NCI-H2171 treated with DMSO at 0.1 percent for 48 hours (cell line): ENCODE data around the gene FAM13A.
A peak's percentile ranks its signal among the peaks of the same experiment; 100 is the strongest.
"Not testable (repeated sequence)": the region's sequence is repeated elsewhere in the genome, so short reads cannot be mapped to it uniquely, and the experiment has no call there.

Experiments
- DNase-seq: peaks from one replicate; lab custom pipeline; 2025; lab: John Stamatoyannopoulos, UW

FAM13A gene

GRCh38 chr4:88897752-88898151 lies 159.2 kb downstream of the FAM13A start:
- no peak for DNase-seq

DNA sequence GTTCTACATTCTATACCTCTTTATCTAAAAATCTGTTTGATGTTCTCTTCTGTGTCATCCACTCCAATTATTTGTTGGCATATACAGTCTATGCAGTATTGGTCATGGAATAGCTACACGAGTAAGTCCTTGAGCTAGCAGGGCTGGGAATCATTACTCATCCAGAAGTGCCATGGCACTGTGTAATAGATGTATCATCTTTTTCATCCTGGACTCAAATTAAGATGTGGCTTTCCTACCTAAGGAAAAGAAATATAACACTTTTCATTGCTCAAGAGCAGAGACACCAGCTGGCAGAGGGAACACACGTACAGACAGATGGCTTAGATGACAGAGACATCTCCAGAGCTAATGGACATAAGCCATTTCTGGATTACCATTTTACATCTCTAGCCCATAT lies 159.8 kb downstream of the FAM13A start:
- DNase-seq = peak; percentile 52

GRCh38 chr4:88893961-88894360 lies 163.0 kb downstream of the FAM13A start:
- DNase-seq = no peak

- no peak for DNase-seq
Measured at GRCh38 chr4:88892646-88893045, 164.3 kb downstream of the FAM13A start.

- DNase-seq = no peak
Measured at GRCh38 chr4:88891636-88892035, 165.3 kb downstream of the FAM13A start.

GRCh38 chr4:88887409-88887808 lies 169.6 kb downstream of the FAM13A start:
- DNase-seq = not testable (repeated sequence)

- DNase-seq = no peak
Measured at GRCh38 chr4:88881227-88881569, 175.8 kb downstream of the FAM13A start.

DNA sequence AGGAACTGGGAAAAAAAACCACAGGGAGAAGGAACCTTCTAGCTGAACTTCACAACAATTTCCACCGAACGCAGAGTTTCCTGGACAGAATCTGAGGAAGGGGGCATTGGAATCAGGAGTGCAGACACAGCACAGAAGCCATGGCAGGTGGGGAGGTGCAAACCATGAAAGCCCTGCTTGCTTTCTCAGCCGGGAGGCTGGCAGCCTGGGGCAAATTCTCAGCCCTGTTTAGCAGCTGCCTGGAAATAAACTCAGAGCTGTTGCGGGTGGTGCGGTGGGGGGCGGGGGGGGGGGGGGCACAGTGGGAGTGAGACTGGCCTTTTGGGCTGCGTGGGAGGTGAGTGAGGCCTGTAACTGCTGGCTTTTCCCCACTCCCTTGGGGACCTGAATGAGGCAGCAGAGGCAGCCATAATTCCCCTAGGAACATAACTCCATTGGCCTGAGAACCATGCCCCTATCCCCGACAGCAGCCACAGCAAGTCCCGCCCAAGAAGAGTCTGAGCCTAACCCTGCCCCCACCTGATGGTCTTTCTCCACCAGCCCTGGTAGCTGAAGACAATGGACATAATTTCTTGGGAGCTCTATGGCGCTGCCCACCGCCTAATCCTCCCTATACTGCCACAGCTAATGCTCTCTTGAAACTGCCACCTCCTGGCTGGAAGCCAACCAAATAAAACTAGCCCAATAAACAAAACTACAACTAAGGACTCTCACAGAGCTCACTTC lies 176.3 kb downstream of the FAM13A start:
- no peak for DNase-seq

- DNase-seq = no peak
Measured at GRCh38 chr4:88879991-88880390, 177.0 kb downstream of the FAM13A start.

- DNase-seq = no peak
Measured at GRCh38 chr4:88878642-88879041, 178.3 kb downstream of the FAM13A start.

DNA sequence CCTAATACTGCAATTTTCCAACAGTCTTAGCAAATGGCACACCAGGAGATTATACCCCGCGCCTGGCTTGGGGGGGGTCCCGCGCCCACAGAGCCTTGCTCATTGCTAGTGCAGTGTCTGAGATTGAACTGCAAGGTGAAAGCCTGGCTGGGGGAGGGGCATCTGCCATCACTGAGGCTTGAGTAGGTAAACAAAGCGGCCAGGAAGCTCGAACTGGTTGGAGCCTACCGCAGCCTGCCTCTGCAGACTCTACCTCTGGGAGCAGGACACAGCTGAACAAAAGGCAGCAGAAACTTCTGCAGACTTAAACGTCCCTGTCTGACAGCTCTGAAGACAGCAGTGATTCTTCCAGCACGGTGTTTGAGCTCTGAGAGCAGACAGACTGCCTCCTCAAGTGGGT lies 186.6 kb downstream of the FAM13A start:
- DNase-seq = no peak

DNA sequence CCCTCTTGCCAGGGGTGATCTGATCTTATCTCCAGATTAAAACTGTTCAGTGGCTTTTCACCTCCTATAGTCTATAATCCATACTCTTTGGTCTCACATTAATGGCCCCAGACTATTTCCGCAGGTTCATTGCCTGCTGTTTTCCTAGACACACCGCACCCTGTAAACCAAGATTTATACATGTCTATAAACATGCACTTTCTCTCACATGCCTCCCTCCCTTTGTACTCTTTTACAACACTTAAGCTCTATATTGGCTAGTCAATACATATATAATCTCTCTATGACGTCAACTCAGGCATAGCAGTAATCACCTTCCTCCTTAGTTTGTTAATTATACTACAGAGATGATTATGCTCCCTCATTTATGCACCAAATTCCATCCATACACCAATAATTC lies 188.5 kb downstream of the FAM13A start:
- no peak for DNase-seq

- DNase-seq = peak; percentile 68
Measured at GRCh38 chr4:88866862-88867550, 190.0 kb downstream of the FAM13A start.

DNA sequence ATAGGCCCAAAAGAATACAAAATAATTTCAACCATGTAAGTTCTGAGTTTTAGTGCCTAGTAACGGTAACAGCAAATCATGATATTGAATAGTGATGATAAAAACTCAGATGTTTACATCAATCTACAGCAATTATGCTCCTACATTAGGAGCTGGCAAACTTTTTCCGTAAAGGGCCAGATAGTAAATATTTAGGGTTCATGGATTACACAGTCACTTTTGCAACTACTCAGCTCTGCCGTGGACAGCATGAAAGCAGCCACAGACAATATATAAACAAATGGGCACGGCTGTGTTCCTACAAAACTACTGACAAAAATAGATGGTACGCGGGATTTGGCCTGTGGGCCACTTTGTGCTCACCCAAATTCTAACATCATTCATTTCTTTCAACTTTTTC lies 191.5 kb downstream of the FAM13A start:
- DNase-seq = no peak

DNA sequence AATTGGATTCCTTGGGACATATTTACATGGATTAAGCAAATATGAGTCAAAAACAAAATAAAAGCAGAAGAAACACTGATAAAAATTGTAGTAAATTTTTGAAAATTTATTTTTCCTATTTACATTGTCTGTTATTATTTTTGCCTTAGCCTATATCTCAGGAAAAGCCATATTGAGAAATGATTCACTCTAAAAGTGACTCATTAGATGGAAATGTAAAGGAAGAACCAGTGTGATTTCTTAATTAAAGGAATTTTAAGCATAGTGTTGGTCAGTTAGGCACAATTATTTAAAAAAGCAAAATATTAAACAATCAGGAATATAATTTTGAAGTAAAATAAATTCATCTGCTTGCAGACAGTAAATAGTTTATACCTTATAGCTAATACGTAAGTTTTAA lies 191.9 kb downstream of the FAM13A start:
- DNase-seq = no peak

DNA sequence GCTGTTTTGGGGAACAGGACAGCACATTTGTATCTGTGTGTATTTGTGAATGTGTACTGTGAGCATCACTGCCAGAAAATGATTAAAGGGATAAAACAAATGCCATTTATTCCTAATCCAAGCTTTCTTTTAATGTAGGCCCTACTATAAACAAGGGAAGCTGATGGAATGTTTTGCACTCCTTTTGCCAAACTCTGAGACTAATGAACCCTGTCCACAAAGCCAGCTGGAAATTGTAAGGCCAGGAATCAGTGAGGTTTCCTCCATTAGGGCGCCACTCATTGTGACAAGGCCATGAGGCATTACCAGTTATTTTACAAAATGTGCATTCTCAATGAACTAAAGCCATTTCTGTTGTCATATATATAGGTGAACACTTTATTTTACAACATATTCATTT lies 196.4 kb downstream of the FAM13A start:
- no peak for DNase-seq

- no peak for DNase-seq
Measured at GRCh38 chr4:88859191-88859812, 197.7 kb downstream of the FAM13A start.

- DNase-seq = no peak
Measured at GRCh38 chr4:88858752-88859151, 198.2 kb downstream of the FAM13A start.

DNA sequence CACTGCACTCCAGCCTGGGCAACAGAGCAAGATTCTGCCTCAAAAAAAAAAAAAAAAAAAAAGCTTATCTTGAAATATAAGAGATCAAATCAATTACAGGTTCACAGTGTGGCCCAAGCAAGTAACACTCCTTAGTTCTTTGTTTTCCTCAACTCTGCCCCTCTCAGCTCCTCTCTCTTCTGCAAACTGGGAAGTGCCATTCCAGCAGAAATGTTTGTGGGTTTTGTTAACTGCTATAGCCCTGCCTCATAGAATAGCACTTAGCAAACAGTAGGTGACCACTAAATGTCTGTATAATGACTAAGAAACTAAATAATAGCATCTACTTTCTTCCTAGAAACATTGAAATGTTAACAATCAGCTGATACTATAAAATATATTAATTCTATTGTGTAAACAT lies 199.4 kb downstream of the FAM13A start:
- DNase-seq = no peak

DNA sequence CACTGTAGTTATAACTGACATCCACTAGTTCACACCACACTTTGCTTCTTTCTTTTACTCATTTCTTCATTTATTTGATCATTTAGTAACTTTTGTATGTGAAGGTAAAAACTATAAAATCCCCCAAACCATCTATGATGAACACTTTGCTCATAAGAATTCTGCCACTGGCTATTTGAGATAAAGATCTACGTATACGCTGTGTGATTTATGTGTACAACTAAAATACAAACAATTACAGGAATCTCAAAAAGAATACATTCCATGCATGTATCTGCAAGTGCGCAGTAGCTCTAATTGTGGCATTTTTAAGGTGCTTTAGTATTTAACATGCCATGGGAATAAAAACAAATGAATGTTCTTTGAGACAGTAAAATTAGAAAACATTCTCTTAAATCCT lies 202.5 kb downstream of the FAM13A start:
- no peak for DNase-seq

GRCh38 chr4:88853583-88853982 lies 203.4 kb downstream of the FAM13A start:
- not testable (repeated sequence) for DNase-seq

DNA sequence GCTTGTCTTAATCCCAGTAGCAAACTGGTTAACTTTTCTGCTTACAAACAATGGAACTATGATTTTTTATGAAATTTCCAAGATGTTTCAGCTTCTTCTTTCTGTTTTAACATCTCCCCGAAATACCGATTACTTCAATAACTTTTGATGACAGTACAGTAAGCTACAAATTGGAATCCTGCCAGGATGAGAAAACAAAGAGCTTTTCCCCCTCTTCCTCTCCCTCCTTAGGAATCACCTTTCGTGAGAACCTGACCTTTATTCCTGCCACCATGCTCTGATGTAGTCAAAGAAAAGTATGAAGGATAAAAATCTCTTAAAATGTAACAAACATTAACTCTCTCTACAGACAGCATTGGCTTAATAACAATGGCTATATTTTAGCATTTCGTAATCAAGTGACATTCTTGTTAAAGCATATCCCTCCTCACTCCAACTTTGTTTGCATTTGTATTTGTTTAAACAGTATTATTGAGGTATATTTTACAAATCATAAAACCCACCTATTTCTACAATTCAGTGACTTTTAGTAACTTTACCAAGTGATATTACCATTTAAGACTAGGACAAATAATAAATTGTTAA lies 210.7 kb downstream of the FAM13A start:
- no peak for DNase-seq

DNA sequence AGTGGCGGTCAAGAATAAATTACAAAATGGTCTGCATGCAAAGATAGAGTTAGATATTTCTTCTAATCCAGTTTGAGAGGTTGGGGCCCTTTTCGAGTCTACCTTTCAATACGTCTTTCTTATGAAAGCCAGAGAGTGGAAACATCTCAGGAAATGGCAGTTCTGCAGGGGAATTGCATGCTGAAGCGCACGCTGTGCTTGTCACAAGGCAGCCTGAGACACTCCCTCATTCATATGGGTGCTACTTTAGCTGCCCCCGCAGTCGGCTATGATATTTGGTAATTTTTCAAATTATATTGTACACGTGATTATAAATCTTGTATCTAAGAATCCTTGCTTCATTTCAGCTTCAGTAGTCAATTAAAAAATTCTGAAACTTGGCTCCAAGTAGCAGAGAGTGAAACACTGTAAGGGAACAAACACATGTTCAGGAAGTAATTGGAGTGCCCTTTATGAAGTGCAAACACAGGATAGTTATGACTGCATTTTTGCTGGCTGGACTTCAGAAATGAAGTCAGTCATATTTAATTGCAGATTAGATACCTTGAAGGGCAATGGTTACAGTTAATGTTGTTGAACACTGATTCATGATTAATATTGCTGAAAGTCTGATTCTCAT lies 213.8 kb downstream of the FAM13A start:
- no peak for DNase-seq
